ENCODE results near the gene IFI27L1.

DNA sequence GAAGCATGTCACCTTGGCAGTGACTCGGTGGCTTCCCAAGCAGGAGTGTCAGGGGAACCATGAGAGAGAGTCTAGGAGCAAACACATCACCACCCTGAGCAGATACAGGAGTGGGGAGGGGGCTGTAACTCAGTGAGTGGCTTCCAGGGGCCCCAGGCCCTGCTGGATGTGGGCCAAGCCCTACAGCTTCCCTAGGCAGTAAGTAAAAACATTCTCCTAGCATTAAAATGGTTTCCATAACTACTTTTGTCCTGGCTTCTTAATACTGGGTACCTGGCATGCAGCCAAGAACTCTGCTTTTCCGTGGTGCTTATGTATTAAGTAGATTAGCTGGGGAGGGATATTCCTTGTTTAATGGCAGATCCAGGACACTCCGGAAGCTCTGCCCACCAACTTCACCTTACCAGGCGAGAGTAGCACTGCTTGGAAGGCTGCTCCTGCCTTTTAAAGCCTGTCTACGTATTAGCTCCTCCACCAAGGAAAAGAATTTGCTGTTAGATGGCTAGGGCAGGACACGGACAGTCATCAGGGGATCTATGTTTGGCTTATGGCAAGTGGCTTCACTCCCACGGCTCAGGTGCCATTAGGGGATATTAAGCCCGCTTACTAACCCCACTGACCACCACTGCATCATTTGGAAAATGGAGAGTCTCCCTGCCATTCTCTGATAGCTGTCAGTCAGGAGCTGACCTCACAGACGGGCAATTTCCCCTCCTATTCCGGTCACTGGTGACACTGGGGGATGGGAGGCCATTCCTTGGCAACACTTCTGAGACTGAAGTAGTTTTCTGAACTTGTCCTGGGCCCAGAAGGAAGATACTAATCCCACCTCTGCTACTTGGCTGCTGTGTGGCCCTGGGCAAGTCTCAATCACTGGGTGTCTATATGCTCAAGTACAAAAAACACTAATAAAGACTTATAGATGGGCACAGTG, 32.2 kb upstream of the IFI27L1 start:
- TF ChIP-seq, protein P1, sequence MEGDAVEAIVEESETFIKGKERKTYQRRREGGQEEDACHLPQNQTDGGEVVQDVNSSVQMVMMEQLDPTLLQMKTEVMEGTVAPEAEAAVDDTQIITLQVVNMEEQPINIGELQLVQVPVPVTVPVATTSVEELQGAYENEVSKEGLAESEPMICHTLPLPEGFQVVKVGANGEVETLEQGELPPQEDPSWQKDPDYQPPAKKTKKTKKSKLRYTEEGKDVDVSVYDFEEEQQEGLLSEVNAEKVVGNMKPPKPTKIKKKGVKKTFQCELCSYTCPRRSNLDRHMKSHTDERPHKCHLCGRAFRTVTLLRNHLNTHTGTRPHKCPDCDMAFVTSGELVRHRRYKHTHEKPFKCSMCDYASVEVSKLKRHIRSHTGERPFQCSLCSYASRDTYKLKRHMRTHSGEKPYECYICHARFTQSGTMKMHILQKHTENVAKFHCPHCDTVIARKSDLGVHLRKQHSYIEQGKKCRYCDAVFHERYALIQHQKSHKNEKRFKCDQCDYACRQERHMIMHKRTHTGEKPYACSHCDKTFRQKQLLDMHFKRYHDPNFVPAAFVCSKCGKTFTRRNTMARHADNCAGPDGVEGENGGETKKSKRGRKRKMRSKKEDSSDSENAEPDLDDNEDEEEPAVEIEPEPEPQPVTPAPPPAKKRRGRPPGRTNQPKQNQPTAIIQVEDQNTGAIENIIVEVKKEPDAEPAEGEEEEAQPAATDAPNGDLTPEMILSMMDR (IDR thresholded peaks at IDR 0.05): no peak
- no peak for TF ChIP-seq POLR2A (IDR thresholded peaks at IDR 0.05)
